Activated B cell treated with CpG ODN at 0.5 μM for 24 hours (primary cell): ENCODE measurements around the gene PP2D1. TPM values are rescaled to one million over a fixed set of nuclear protein-coding genes. Genes with fewer than 3 reads are reported as not detected.
A peak's percentile ranks its signal among the peaks of the same experiment; 100 is the strongest.

Source experiments
- ATAC-seq: fragments of 200-7000 bp; cut with Tn5 transposase; one replicate; pipeline ENCODE4 v1.10.0; 2021; ENCODE audit warnings: low read depth, mild to moderate bottlenecking, moderate library complexity
- CTCF ChIA-PET: fragments of 350-600 bp; sonication (Branson Sonifier 250); formaldehyde crosslinking; loops from one replicate; lab custom pipeline; 2021; ENCODE audit warnings: antibody characterized with exemption; lab: Charles Lee
- POLR2A ChIA-PET: fragments of 350-600 bp; sonication (Branson Sonifier 250); formaldehyde crosslinking; loops from one replicate; lab custom pipeline; 2021; ENCODE audit warnings: antibody characterized with exemption; lab: Charles Lee
- DNase-seq: peaks from one replicate; pipeline ENCODE4 v3.0.0; 2022
- H3K27ac Mint-ChIP-seq: one replicate; pipeline ENCODE4 v1.8.0; 2020; ENCODE audit warnings: mixed read lengths
- H3K27me3 Mint-ChIP-seq: one replicate; pipeline ENCODE4 v1.8.0; 2021; ENCODE audit warnings: mixed read lengths
- H3K36me3 Mint-ChIP-seq: one replicate; pipeline ENCODE4 v1.8.0; 2021; ENCODE audit warnings: low read depth, mixed read lengths
- H3K4me1 Mint-ChIP-seq: one replicate; pipeline ENCODE4 v1.8.0; 2021; ENCODE audit warnings: mixed read lengths
- H3K4me3 Mint-ChIP-seq: one replicate; pipeline ENCODE4 v1.8.0; 2020; ENCODE audit warnings: mild to moderate bottlenecking, mixed read lengths
- H3K9me3 Mint-ChIP-seq: one replicate; pipeline ENCODE4 v1.8.0; 2020; ENCODE audit warnings: mixed read lengths
- CTCF ChIP-seq: fragments of 200-600 bp; IDR thresholded peaks from one replicate; pipeline ENCODE4 v1.8.0; 2022; ENCODE audit warnings: antibody characterized with exemption, mild to moderate bottlenecking
- intact Hi-C: fragments of 100-400 bp; cut with micrococcal nuclease; formaldehyde crosslinking; loops from one replicate; pipeline ENCODE4 v1.15.1; 2024
- total RNA-seq: library from RNA; stranded (reverse); gene quantifications from 2 replicates; pipeline ENCODE4 v1.2.3, GENCODE V29; 2022

Gene PP2D1
- total RNA-seq = not detected in 2 replicates

GRCh38 chr3:20012164-20012563, at the start of gene PP2D1:
Gene PP2D1 (minus strand): TSS chr3:20012264. CDS start chr3:20012072, 192 bp downstream.
- no peaks in the 10 kb centered on the region for H3K27me3 Mint-ChIP-seq
- ChIA-PET POLR2A (no interaction called here), CTCF (no interaction called here)
- no peak within 1 kb of the TSS for H3K4me3 Mint-ChIP-seq
- DNase-seq (no peak), ATAC-seq (no peak)
- H3K9me3 Mint-ChIP-seq = no peaks in the 10 kb centered on the region
- no peaks in the 10 kb centered on the region for H3K4me1 Mint-ChIP-seq
- H3K27ac Mint-ChIP-seq = no peak within 1 kb of the TSS
- intact Hi-C loops = no loop called here
- no peak for TF ChIP-seq CTCF
- no peaks in the 10 kb centered on the region for H3K36me3 Mint-ChIP-seq

- ATAC-seq (no peak), DNase-seq (no peak)
- ChIA-PET CTCF (no interaction called here), POLR2A (no interaction called here)
- no peaks in the 10 kb centered on the region for H3K27me3 Mint-ChIP-seq
- H3K4me3 Mint-ChIP-seq = peak overlapping the region; percentile 1
- intact Hi-C loops = no loop called here
- TF ChIP-seq CTCF = no peak
- H3K27ac Mint-ChIP-seq = peak overlapping the region; percentile 3
- H3K36me3 Mint-ChIP-seq = peaks cover 2% of the 10 kb centered on the region
- H3K4me1 Mint-ChIP-seq = peaks cover 39% of the 10 kb centered on the region
- no peaks in the 10 kb centered on the region for H3K9me3 Mint-ChIP-seq
Measured at GRCh38 chr3:20060974-20061685, 49.1 kb upstream of the PP2D1 start.

GRCh38 chr3:20059929-20060328, 47.9 kb upstream of the PP2D1 start:
- POLR2A ChIA-PET = no interaction called here
- H3K4me1 Mint-ChIP-seq = peaks cover 34% of the 10 kb centered on the region
- TF ChIP-seq CTCF = no peak
- peak overlapping the region; percentile 44 for H3K27ac Mint-ChIP-seq
- ATAC-seq = no peak
- CTCF ChIA-PET = no interaction called here
- H3K9me3 Mint-ChIP-seq = no peaks in the 10 kb centered on the region
- no peak overlapping the region for H3K4me3 Mint-ChIP-seq
- intact Hi-C loops = no loop called here
- no peaks in the 10 kb centered on the region for H3K27me3 Mint-ChIP-seq
- H3K36me3 Mint-ChIP-seq = peaks cover 2% of the 10 kb centered on the region
- DNase-seq = no peak

GRCh38 chr3:20057612-20058180, 45.6 kb upstream of the PP2D1 start:
- ChIA-PET CTCF (no interaction called here), POLR2A (interaction anchor here (1.0 kb wide), 1 partner anchor 17 kb away, joined by 4 read pairs; the partner anchor contains the start of gene KAT2B)
- Mint-ChIP-seq H3K27me3 (no peaks in the 10 kb centered on the region), H3K27ac (no peak overlapping the region), H3K9me3 (no peaks in the 10 kb centered on the region), H3K36me3 (peaks cover 2% of the 10 kb centered on the region), H3K4me3 (no peak overlapping the region), H3K4me1 (peaks cover 29% of the 10 kb centered on the region)
- no peak for TF ChIP-seq CTCF
- intact Hi-C loops = no loop called here
- DNase-seq (no peak), ATAC-seq (no peak)
